GM21786 (cell line): Measurements from ENCODE around the gene DBH.

Experiments used
- ATAC-seq: cut with Tn5 transposase; IDR thresholded peaks from one replicate; pipeline ENCODE4 v1.9.1; 2021; ENCODE audit not compliant: unreplicated experiment

DBH gene

GRCh38 chr9:133681658-133682306 is 45.6 kb downstream of the DBH start:
- no peak for ATAC-seq

GRCh38 chr9:133682818-133683585 is 46.8 kb downstream of the DBH start:
- ATAC-seq: no peak

GRCh38 chr9:133683586-133684120 is 47.5 kb downstream of the DBH start:
- ATAC-seq: no peak

GRCh38 chr9:133684121-133684935 is 48.2 kb downstream of the DBH start:
- no peak for ATAC-seq

GRCh38 chr9:133684936-133685361 is 48.8 kb downstream of the DBH start:
- ATAC-seq: no peak

GRCh38 chr9:133685653-133686609 is 49.8 kb downstream of the DBH start:
- no peak for ATAC-seq

- ATAC-seq: no peak
These were observed 50.7 kb downstream of the DBH start for GRCh38 chr9:133686642-133687575.

- ATAC-seq: no peak
These were observed 51.9 kb downstream of the DBH start for GRCh38 chr9:133687856-133688761.

GRCh38 chr9:133689151-133689763 is 53.1 kb downstream of the DBH start:
- no peak for ATAC-seq

GRCh38 chr9:133690081-133690561 is 54.0 kb downstream of the DBH start:
- no peak for ATAC-seq

GRCh38 chr9:133691191-133691590 is 55.0 kb downstream of the DBH start:
- no peak for ATAC-seq

- ATAC-seq: no peak
These were observed 55.6 kb downstream of the DBH start for GRCh38 chr9:133691626-133692363.

- ATAC-seq: no peak
These were observed 56.3 kb downstream of the DBH start for GRCh38 chr9:133692364-133692985.

GRCh38 chr9:133693116-133693515 is 57.0 kb downstream of the DBH start:
- no peak for ATAC-seq

- no peak for ATAC-seq
These were observed 57.8 kb downstream of the DBH start for GRCh38 chr9:133693703-133694529.

- no peak for ATAC-seq
These were observed 58.5 kb downstream of the DBH start for GRCh38 chr9:133694686-133695085.
